Ovary (tissue), 3 donors: ENCODE data around the gene CDX1.

Experiments used
- POLR2A ChIP-seq: fragments of 450-650 bp; IDR thresholded peaks from one replicate; pipeline ENCODE4 v1.6.1; 2017; ENCODE audit warnings: antibody characterized with exemption, mild to moderate bottlenecking, moderate library complexity
- TF ChIP-seq, protein P1 (sequence below), 3 donors: fragments of 450-650 bp in 2 of 3; fragments of 200-600 bp in 1 of 3; IDR thresholded peaks; one replicate each; pipeline versions ENCODE4 v1.5.1 to v1.8.0; 2016 to 2022; ENCODE audit warnings: antibody characterized with exemption in 3 of 3, mild to moderate bottlenecking in 1 of 3
- donor health status: DM: no; HTN: no; CAD: no.

DNA sequence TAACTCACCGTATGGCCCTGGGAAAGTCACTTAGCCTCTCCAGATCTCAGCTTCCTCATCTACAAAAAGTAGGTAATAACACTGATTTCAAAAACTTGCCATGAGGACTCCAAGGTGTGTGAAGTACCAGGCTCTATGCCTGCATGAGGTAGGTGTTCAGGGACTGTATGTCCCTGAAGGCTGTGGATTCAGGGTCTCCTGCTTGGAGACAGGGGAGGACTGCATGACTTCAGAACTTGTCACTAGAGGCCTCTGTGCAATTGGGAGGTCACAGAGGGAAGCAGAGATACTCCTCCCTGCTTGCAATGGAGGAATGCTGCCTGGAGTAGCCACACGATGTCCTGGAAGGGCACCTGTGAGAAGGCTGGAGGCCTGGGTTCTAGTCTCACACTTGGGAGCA, 13.1 kb upstream of the CDX1 start:
- TF ChIP-seq POLR2A, result no peak
- TF ChIP-seq, protein P1, sequence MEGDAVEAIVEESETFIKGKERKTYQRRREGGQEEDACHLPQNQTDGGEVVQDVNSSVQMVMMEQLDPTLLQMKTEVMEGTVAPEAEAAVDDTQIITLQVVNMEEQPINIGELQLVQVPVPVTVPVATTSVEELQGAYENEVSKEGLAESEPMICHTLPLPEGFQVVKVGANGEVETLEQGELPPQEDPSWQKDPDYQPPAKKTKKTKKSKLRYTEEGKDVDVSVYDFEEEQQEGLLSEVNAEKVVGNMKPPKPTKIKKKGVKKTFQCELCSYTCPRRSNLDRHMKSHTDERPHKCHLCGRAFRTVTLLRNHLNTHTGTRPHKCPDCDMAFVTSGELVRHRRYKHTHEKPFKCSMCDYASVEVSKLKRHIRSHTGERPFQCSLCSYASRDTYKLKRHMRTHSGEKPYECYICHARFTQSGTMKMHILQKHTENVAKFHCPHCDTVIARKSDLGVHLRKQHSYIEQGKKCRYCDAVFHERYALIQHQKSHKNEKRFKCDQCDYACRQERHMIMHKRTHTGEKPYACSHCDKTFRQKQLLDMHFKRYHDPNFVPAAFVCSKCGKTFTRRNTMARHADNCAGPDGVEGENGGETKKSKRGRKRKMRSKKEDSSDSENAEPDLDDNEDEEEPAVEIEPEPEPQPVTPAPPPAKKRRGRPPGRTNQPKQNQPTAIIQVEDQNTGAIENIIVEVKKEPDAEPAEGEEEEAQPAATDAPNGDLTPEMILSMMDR (IDR thresholded peaks at IDR 0.05), result no peak
